Karpas-422 (cell line): Measurements from ENCODE around the gene COA1. TPM values are rescaled to one million over a fixed set of nuclear protein-coding genes. Genes with fewer than 3 reads are reported as not detected.
"Not testable (repeated sequence)": the region's sequence is repeated elsewhere in the genome, so short reads cannot be mapped to it uniquely, and the experiment has no call there.

Experiments used
- DNase-seq: peaks from one replicate; pipeline ENCODE4 v3.0.0-alpha.2; 2015
- H2AFZ ChIP-seq: fragments of 200-600 bp; sonication (generic); 2 replicates; pipeline ENCODE4 v1.6.1; 2014; ENCODE audit warnings: antibody characterized with exemption, low read length, mixed read lengths
- H3K27ac ChIP-seq: fragments of 200-600 bp; sonication (generic); 2 replicates; pipeline ENCODE4 v1.5.1; 2014; ENCODE audit warnings: mild to moderate bottlenecking, low read length, moderate library complexity
- H3K27me3 ChIP-seq: fragments of 200-600 bp; sonication (generic); 2 replicates; pipeline ENCODE4 v1.6.1; 2014; ENCODE audit warnings: low read length, mixed read lengths
- H3K36me3 ChIP-seq: fragments of 200-600 bp; sonication (generic); 2 replicates; pipeline ENCODE4 v1.6.1; 2014; ENCODE audit warnings: low read length, mixed read lengths; ENCODE audit not compliant: insufficient read depth
- H3K4me1 ChIP-seq: fragments of 200-600 bp; sonication (generic); 2 replicates; pipeline ENCODE4 v1.6.1; 2014; ENCODE audit warnings: mild to moderate bottlenecking, low read length, mixed read lengths
- H3K4me2 ChIP-seq: fragments of 200-600 bp; sonication (generic); 2 replicates; pipeline ENCODE4 v1.6.1; 2014; ENCODE audit warnings: low read length, low read depth, mild to moderate bottlenecking; ENCODE audit not compliant: poor library complexity, severe bottlenecking
- H3K4me3 ChIP-seq: fragments of 200-600 bp; sonication (generic); 2 replicates; pipeline ENCODE4 v1.5.1; 2014; ENCODE audit warnings: mild to moderate bottlenecking, antibody characterized with exemption, low read length, mixed read lengths
- H3K79me2 ChIP-seq: fragments of 200-600 bp; sonication (generic); 2 replicates; pipeline ENCODE4 v1.6.1; 2014; ENCODE audit warnings: mild to moderate bottlenecking, low read length, mixed read lengths
- H3K9ac ChIP-seq: fragments of 200-600 bp; sonication (generic); 2 replicates; pipeline ENCODE4 v1.6.0; 2014; ENCODE audit warnings: low read length
- H3K9me2 ChIP-seq: fragments of 200-600 bp; sonication (generic), shearing (Covaris generic); replicated peaks from 2 replicates; pipeline ENCODE4 v1.6.0; 2014; ENCODE audit warnings: mild to moderate bottlenecking, low read length, moderate library complexity; ENCODE audit not compliant: insufficient read depth
- H3K9me3 ChIP-seq: fragments of 300-700, 200-600 bp; sonication (generic); 2 replicates; pipeline ENCODE4 v1.6.1; 2014; ENCODE audit warnings: low read length, mixed read lengths
- H4K20me1 ChIP-seq: fragments of 200-600 bp; sonication (generic); 2 replicates; pipeline ENCODE4 v1.6.1; 2014; ENCODE audit warnings: mild to moderate bottlenecking, antibody characterized with exemption, low read length, low read depth; ENCODE audit not compliant: insufficient read depth
- total RNA-seq: library from RNA; depleted of rRNA; stranded (reverse); fragments of >200 nt; shearing (Covaris generic); gene quantifications from 2 replicates; pipeline ENCODE4 v1.2.3, GENCODE V29; 2014; ENCODE audit warnings: low replicate concordance

Gene COA1
- total RNA-seq, 1 experiment from 2014 or later = 60.2 TPM

DNA sequence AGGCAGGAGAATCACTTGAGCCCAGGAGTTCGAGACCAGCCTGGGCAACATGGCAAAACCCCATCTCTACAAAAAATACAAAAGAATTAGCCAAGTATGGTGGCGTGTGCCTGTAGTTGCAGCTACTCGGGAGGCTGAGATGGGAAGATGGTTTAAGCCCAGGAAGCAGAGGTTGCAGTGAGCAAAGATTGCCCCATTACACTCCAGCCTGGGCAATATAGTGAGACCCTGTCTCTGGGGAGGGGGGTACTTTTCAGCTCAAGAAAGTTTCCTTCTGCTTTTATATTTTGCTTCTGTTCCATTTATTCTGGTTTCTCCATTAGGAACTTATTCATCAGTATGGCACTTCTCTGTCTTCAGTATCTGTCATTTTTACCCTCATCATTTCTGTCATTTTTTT, 48.6 kb downstream of the COA1 start:
- Histone ChIP-seq H3K9me2 (no peaks in the 10 kb centered on the region), H3K27me3 (no peaks in the 10 kb centered on the region), H3K9ac (no peak overlapping the region), H3K79me2 (peaks cover 96% of the 10 kb centered on the region), H3K36me3 (no peaks in the 10 kb centered on the region), H3K4me3 (no peak overlapping the region), H3K9me3 (no peaks in the 10 kb centered on the region), H4K20me1 (peaks cover 16% of the 10 kb centered on the region), H2AFZ (no peak overlapping the region), H3K4me1 (peaks cover 16% of the 10 kb centered on the region), H3K27ac (no peak overlapping the region), H3K4me2 (no peak overlapping the region)
- no peak for DNase-seq

DNA sequence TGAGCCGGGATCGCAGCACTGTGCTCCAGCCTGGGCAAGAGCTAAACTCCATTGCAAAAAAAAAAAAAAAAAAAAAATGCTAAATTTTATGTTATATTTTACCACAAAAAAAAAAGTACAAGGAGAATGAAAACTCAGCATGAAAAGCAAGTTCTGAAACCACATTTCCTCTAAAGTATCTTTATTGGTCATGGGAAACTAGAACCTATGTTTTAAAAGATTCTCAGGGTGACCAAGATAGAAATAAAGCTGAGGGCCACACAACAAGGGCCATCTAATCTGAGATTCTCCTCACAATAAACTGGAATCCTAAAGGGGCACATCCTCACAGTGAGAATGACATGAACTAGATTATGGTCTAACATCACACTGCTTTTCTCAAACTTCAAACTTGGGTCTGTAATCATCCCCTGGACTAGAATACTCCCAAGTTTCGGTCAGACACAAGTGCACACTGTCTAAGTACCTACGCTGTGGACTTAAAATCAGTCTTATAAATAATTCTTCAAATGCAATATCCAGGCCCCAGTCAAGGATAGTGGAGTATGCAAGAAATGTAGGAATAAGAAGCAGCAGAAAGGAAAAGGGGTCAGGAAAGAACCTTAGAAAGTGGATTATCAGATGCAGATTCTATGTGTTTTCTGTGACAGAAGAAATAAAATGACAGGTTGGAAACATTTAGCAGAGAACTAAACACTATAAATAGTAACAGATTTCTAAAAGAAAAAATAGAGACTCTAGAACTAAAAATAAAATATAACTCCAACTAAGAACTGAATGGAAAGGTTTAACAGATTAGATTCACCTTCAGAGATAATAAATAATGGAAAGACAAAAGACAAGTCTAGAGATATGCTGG, 49.9 kb downstream of the COA1 start:
- Histone ChIP-seq H3K9ac (no peak overlapping the region), H3K4me2 (no peak overlapping the region), H3K9me3 (peaks cover 5% of the 10 kb centered on the region; the same call in 1 of the 2 replicates), H2AFZ (no peak overlapping the region), H3K79me2 (peaks cover 93% of the 10 kb centered on the region), H3K9me2 (no peaks in the 10 kb centered on the region), H3K4me3 (no peak overlapping the region), H3K36me3 (no peaks in the 10 kb centered on the region; the same call in 1 of the 2 replicates), H4K20me1 (peaks cover 3% of the 10 kb centered on the region), H3K27me3 (no peaks in the 10 kb centered on the region), H3K4me1 (peaks cover 16% of the 10 kb centered on the region), H3K27ac (peak overlapping the region; percentile 29; the same call in 1 of the 2 replicates)
- no peak for DNase-seq

DNA sequence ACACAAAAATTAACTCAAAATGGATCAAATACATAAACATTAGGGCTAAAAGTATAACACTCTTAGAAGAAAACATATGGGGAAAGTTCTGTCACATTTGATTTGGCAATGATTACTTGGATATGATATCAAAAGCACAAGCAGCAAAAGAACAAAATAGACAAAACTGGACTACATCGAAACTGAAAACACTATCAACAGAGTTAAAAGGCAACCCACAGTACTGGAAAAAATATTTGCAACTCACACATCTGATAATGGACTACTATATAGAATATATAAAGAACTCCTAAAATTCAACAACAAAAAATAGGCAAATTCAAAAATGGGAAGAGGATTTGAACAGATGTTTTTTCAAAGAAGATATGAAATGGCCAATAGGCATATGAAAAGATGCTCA, 51.0 kb downstream of the COA1 start:
- H3K4me2 ChIP-seq = no peak overlapping the region
- no peaks in the 10 kb centered on the region; the same call in 1 of the 2 replicates for H3K36me3 ChIP-seq
- no peaks in the 10 kb centered on the region; the same call in 1 of the 2 replicates for H4K20me1 ChIP-seq
- peaks cover 93% of the 10 kb centered on the region for H3K79me2 ChIP-seq
- H3K9me2 ChIP-seq = no peaks in the 10 kb centered on the region
- DNase-seq = no peak
- H3K9ac ChIP-seq = no peak overlapping the region
- H3K27me3 ChIP-seq = no peaks in the 10 kb centered on the region
- no peak overlapping the region for H3K4me3 ChIP-seq
- H3K27ac ChIP-seq = no peak overlapping the region
- peaks cover 20% of the 10 kb centered on the region for H3K4me1 ChIP-seq
- H3K9me3 ChIP-seq = peaks cover 13% of the 10 kb centered on the region
- H2AFZ ChIP-seq = no peak overlapping the region

DNA sequence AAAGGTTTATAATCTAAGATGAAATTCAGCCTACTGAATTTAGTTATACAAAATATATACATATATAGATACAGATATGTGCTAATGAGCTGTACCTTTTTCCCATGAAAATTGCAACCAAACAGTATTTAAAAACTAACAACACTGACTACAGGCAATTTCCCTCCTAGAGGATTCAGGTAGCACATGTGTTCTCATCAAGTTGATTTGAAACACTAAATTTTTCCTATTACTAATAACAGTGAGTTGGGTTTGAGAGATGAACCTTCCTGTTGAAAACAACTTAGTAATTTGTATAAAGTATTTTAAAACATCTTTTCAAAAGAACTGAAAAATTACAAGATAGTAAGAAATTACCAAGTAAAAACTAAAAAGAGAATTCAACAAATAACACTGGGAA, 51.5 kb downstream of the COA1 start:
- H4K20me1 ChIP-seq = no peaks in the 10 kb centered on the region; the same call in 1 of the 2 replicates
- H3K9me3 ChIP-seq = peaks cover 13% of the 10 kb centered on the region
- no peaks in the 10 kb centered on the region for H3K9me2 ChIP-seq
- peaks cover 93% of the 10 kb centered on the region for H3K79me2 ChIP-seq
- no peaks in the 10 kb centered on the region for H3K27me3 ChIP-seq
- no peak overlapping the region for H3K27ac ChIP-seq
- H3K4me3 ChIP-seq = no peak overlapping the region
- H3K9ac ChIP-seq = no peak overlapping the region
- no peak for DNase-seq
- H2AFZ ChIP-seq = no peak overlapping the region
- peaks cover 24% of the 10 kb centered on the region for H3K4me1 ChIP-seq
- H3K4me2 ChIP-seq = no peak overlapping the region
- no peaks in the 10 kb centered on the region; the same call in 1 of the 2 replicates for H3K36me3 ChIP-seq

DNA sequence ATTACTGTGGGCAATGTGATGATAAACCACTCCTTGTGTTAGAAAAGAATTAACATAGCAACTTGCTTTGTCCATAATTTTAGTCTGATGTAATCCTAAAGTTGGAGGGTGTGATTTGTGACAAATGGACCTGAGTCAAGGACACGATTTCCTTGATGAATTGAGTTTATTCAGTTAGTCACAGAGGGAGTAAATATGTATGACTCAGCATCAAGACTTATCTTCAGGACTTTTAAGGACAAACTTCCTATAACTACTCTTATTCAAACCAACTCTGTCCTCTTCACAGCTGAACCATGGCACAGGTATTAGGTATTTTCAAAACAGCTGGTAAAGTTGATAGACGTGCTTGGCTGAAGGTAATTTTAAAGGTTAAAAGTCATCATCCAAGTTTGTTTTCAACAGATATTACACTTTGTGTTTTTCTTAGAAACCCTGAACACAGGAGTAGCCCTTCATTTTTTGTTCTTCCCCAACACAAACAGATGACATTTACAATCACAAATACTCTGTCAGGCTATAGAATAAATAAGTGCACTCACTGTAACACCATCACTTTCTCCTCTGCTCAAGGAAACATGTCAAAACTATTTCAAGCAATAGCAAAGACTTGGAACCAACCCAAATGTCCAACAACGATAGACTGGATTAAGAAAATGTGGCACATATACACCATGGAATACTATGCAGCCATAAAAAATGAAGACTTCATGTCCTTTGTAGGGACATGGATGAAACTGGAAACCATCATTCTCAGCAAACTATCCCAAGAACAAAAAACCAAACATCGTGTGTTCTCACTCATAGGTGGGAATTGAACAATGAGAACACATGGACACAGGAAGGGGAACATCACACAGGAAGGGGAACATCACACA, 54.5 kb downstream of the COA1 start:
- Histone ChIP-seq H3K4me3 (no peak overlapping the region), H3K4me1 (peaks cover 12% of the 10 kb centered on the region), H3K4me2 (no peak overlapping the region), H3K27ac (no peak overlapping the region), H2AFZ (no peak overlapping the region), H3K79me2 (peaks cover 93% of the 10 kb centered on the region), H3K36me3 (no peaks in the 10 kb centered on the region; the same call in 1 of the 2 replicates), H3K27me3 (no peaks in the 10 kb centered on the region), H3K9ac (no peak overlapping the region), H3K9me3 (peaks cover 13% of the 10 kb centered on the region), H4K20me1 (no peaks in the 10 kb centered on the region), H3K9me2 (no peaks in the 10 kb centered on the region)
- DNase-seq = no peak

GRCh38 chr7:43673243-43673976, 55.9 kb downstream of the COA1 start:
- H3K36me3 ChIP-seq, H3K4me2 ChIP-seq, H3K9me2 ChIP-seq, H4K20me1 ChIP-seq, H3K9ac ChIP-seq, H2AFZ ChIP-seq, H3K27me3 ChIP-seq: not testable (repeated sequence)
- Histone ChIP-seq H3K4me3 (0 out of 2 replicates have a peak overlapping the region, but pooled peaks have one; percentile 16), H3K9me3 (peaks cover 13% of the 10 kb centered on the region), H3K4me1 (peaks cover 21% of the 10 kb centered on the region), H3K79me2 (peaks cover 94% of the 10 kb centered on the region), H3K27ac (peak overlapping the region; percentile 25; the same call in 1 of the 2 replicates)
- DNase-seq = peak; percentile 69

- Histone ChIP-seq H4K20me1 (no peaks in the 10 kb centered on the region), H2AFZ (no peak overlapping the region), H3K27ac (no peak overlapping the region), H3K4me2 (no peak overlapping the region), H3K4me1 (peaks cover 29% of the 10 kb centered on the region), H3K9me3 (peaks cover 13% of the 10 kb centered on the region), H3K9ac (no peak overlapping the region), H3K27me3 (no peaks in the 10 kb centered on the region), H3K4me3 (no peak overlapping the region), H3K79me2 (peaks cover 96% of the 10 kb centered on the region), H3K9me2 (no peaks in the 10 kb centered on the region), H3K36me3 (no peaks in the 10 kb centered on the region; the same call in 1 of the 2 replicates)
- no peak for DNase-seq
These were observed 57.8 kb downstream of the COA1 start for GRCh38 chr7:43671521-43671920.
